OCI-LY3 (cell line): ENCODE measurements around the gene SLC25A33.

Experiments
- H2AFZ ChIP-seq: fragments of 200-600, 300-600 bp; shearing (Covaris generic); 2 replicates; pipeline ENCODE4 v1.6.0; 2014; ENCODE audit warnings: antibody characterized with exemption, low read depth, low read length
- H3K27ac ChIP-seq: fragments of 200-600, 300-600 bp; sonication (generic); 2 replicates; pipeline ENCODE4 v1.5.1; 2014; ENCODE audit warnings: mild to moderate bottlenecking, low read length, moderate library complexity, mixed read lengths
- H3K27me3 ChIP-seq: fragments of 200-600, 300-600 bp; sonication (generic); 2 replicates; pipeline ENCODE4 v1.6.1; 2014; ENCODE audit warnings: low read depth, low read length, mixed read lengths
- H3K36me3 ChIP-seq: fragments of 200-600, 300-600 bp; sonication (generic); replicated peaks from 2 replicates; pipeline ENCODE3; 2014; ENCODE audit warnings: low read depth, low read length, mixed read lengths
- H3K4me1 ChIP-seq: fragments of 300-600, 200-600 bp; sonication (generic); 2 replicates; pipeline ENCODE4 v1.6.1; 2014; ENCODE audit warnings: low read length, mixed read lengths
- H3K4me2 ChIP-seq: fragments of 200-600, 300-600 bp; sonication (generic); 2 replicates; pipeline ENCODE4 v1.6.1; 2014; ENCODE audit warnings: low read length, mixed read lengths
- H3K4me3 ChIP-seq: fragments of 300-600, 200-600 bp; sonication (generic); 2 replicates; pipeline ENCODE4 v1.5.1; 2014; ENCODE audit warnings: antibody characterized with exemption, mild to moderate bottlenecking, low read length, moderate library complexity
- H3K79me2 ChIP-seq: fragments of 300-600, 200-600 bp; shearing (Covaris generic); 2 replicates; pipeline ENCODE4 v1.6.1; 2014; ENCODE audit warnings: mild to moderate bottlenecking, low read length, mixed read lengths
- H3K9ac ChIP-seq: fragments of 300-600, 200-600 bp; shearing (Covaris generic); 2 replicates; pipeline ENCODE4 v1.6.0; 2014; ENCODE audit warnings: mild to moderate bottlenecking, low read length, moderate library complexity
- H3K9me3 ChIP-seq: fragments of 200-600, 300-600 bp; shearing (Covaris generic); 2 replicates; pipeline ENCODE4 v1.6.1; 2014; ENCODE audit warnings: low read length, mixed read lengths; ENCODE audit not compliant: insufficient read depth
- H4K20me1 ChIP-seq: fragments of 200-600, 300-600 bp; sonication (generic); 2 replicates; pipeline ENCODE4 v1.6.1; 2016; ENCODE audit warnings: low read length, mixed read lengths; ENCODE audit not compliant: insufficient read depth
- EZH2phosphoT487 ChIP-seq: fragments of 200-600 bp; shearing (Covaris generic); IDR thresholded peaks from 2 replicates; pipeline ENCODE4 v1.6.1; 2018; ENCODE audit warnings: antibody characterized with exemption, mixed run types, low read depth
- TF ChIP-seq, protein P1 (sequence below): fragments of 200-600, 300-600 bp; sonication (generic); IDR thresholded peaks from 2 replicates; pipeline ENCODE4 v1.5.1; 2014; ENCODE audit warnings: antibody characterized with exemption, low read length, low read depth

The SLC25A33 gene

GRCh38 chr1:9580942-9581341 is 41.7 kb downstream of the SLC25A33 start:
- no peak overlapping the region for H3K27ac ChIP-seq
- H3K9ac ChIP-seq, result no peak overlapping the region
- no peak overlapping the region for H3K4me3 ChIP-seq
- no peaks in the 10 kb centered on the region for H3K79me2 ChIP-seq
- no peaks in the 10 kb centered on the region for H3K27me3 ChIP-seq
- no peak for TF ChIP-seq EZH2phosphoT487
- TF ChIP-seq, protein P1, sequence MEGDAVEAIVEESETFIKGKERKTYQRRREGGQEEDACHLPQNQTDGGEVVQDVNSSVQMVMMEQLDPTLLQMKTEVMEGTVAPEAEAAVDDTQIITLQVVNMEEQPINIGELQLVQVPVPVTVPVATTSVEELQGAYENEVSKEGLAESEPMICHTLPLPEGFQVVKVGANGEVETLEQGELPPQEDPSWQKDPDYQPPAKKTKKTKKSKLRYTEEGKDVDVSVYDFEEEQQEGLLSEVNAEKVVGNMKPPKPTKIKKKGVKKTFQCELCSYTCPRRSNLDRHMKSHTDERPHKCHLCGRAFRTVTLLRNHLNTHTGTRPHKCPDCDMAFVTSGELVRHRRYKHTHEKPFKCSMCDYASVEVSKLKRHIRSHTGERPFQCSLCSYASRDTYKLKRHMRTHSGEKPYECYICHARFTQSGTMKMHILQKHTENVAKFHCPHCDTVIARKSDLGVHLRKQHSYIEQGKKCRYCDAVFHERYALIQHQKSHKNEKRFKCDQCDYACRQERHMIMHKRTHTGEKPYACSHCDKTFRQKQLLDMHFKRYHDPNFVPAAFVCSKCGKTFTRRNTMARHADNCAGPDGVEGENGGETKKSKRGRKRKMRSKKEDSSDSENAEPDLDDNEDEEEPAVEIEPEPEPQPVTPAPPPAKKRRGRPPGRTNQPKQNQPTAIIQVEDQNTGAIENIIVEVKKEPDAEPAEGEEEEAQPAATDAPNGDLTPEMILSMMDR, result no peak
- H4K20me1 ChIP-seq, result no peaks in the 10 kb centered on the region
- H3K4me1 ChIP-seq, result no peaks in the 10 kb centered on the region
- no peak overlapping the region for H3K4me2 ChIP-seq
- H3K9me3 ChIP-seq, result no peaks in the 10 kb centered on the region
- peaks cover 6% of the 10 kb centered on the region for H3K36me3 ChIP-seq
- H2AFZ ChIP-seq, result no peak overlapping the region

DNA sequence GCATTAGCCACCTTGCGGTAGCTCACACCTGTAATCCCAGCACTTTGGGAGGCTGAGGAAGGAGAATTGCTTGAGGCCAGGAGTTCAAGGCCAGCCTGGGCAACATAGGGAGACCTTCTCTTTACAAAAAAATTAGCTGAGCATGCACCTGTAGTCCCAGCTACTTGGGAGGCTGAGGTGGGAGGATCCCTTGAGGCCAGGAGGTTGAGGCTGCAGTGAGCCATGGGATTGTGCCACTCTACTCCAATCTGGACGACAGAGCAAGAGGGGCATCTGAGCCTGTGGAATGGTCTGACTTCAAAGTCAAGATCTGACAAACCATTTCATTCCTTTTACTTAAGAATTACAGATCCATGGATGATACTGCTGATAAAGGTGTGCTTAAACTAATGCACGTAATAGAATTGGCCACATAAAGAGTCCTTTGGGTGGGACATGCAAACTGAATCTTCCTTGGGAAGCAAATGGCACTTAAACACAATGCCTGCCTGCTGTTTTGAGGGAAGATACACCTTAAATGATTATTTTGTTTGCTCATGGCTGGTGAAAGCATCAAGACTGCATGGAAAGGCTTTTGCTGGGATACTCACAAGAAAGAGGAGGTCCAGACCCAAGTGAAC is 47.0 kb downstream of the SLC25A33 start:
- peaks cover 17% of the 10 kb centered on the region for H3K4me1 ChIP-seq
- no peak overlapping the region for H3K4me2 ChIP-seq
- no peak overlapping the region for H3K9ac ChIP-seq
- no peaks in the 10 kb centered on the region for H3K27me3 ChIP-seq
- H3K4me3 ChIP-seq, result no peak overlapping the region
- H3K27ac ChIP-seq, result no peak overlapping the region
- no peaks in the 10 kb centered on the region for H3K36me3 ChIP-seq
- peaks cover 20% of the 10 kb centered on the region for H4K20me1 ChIP-seq
- TF ChIP-seq, protein P1, result no peak
- TF ChIP-seq EZH2phosphoT487, result no peak
- H3K79me2 ChIP-seq, result peaks cover 23% of the 10 kb centered on the region
- no peak overlapping the region for H2AFZ ChIP-seq
- H3K9me3 ChIP-seq, result no peaks in the 10 kb centered on the region

- H3K27ac ChIP-seq, result no peak within 1 kb of the TSS; the same call in 1 of the 2 replicates
- H2AFZ ChIP-seq, result no peak within 1 kb of the TSS
- H3K79me2 ChIP-seq, result peaks cover 47% of the 10 kb centered on the region
- no peaks in the 10 kb centered on the region for H3K27me3 ChIP-seq
- H3K4me1 ChIP-seq, result peaks cover 23% of the 10 kb centered on the region
- H3K36me3 ChIP-seq, result no peaks in the 10 kb centered on the region
- H3K9ac ChIP-seq, result peak within 1 kb of the TSS; percentile 83
- H3K9me3 ChIP-seq, result no peaks in the 10 kb centered on the region
- peak within 1 kb of the TSS; percentile 99 for H3K4me3 ChIP-seq
- peak within 1 kb of the TSS; percentile 99 for H3K4me2 ChIP-seq
- no peak for TF ChIP-seq EZH2phosphoT487
- TF ChIP-seq, protein P1, result peak; percentile 45
- H4K20me1 ChIP-seq, result peaks cover 38% of the 10 kb centered on the region
Measured at GRCh38 chr1:9588551-9589143, 49.4 kb downstream of the SLC25A33 start, which contains the start of gene TMEM201. TSS of gene TMEM201 (plus strand) at chr1:9588911. CDS start at chr1:9588931, 20 bp downstream.

DNA sequence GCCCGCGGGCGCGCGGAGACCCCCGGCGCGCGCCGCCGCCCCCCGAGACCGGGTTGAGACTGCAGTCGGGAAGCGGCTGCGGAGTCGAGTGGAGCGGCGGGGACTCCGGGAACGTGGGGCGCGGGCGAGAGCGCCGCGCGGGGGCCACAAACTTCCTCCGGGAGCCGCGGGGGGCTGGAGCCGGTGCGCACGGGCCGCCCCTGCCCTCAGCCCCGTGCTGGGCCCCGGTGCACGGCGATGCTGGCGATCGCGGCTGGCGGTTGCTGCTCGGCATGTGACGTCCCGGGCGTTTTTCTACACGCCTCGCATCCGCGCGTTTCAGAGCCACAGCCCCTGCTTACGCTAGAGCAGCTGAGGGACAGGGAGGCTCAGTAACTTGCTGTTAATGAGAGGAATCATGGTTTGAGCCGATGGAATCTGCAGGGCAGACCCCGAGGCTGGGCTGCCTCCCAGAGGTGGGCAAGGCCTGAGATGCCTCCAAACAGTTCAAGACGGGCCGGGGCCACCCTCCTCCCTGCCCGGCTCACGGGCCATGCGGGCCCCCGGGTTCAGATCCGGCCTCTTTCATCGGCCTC is 50.0 kb downstream of the SLC25A33 start:
- Histone ChIP-seq H4K20me1 (peaks cover 44% of the 10 kb centered on the region), H3K4me1 (peaks cover 23% of the 10 kb centered on the region), H3K4me2 (peak overlapping the region; percentile 99), H3K27ac (no peak overlapping the region; the same call in 1 of the 2 replicates), H2AFZ (no peak overlapping the region), H3K36me3 (no peaks in the 10 kb centered on the region), H3K9ac (peak overlapping the region; percentile 83), H3K79me2 (peaks cover 53% of the 10 kb centered on the region), H3K27me3 (no peaks in the 10 kb centered on the region), H3K9me3 (no peaks in the 10 kb centered on the region), H3K4me3 (peak overlapping the region; percentile 99)
- TF ChIP-seq EZH2phosphoT487, result no peak
- TF ChIP-seq, protein P1, result no peak
